IPS DF 4.7 (cell line): ENCODE results near the gene TNFRSF18.
"Not testable (repeated sequence)": the region's sequence is repeated elsewhere in the genome, so short reads cannot be mapped to it uniquely, and the experiment has no call there.

Experiments used
- DNase-seq: peaks from one replicate; pipeline ENCODE4 v3.0.0-alpha.2; 2013; ENCODE audit warnings: low spot score; ENCODE audit errors: extremely low read depth

The TNFRSF18 gene, protein sequence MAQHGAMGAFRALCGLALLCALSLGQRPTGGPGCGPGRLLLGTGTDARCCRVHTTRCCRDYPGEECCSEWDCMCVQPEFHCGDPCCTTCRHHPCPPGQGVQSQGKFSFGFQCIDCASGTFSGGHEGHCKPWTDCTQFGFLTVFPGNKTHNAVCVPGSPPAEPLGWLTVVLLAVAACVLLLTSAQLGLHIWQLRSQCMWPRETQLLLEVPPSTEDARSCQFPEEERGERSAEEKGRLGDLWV

DNA sequence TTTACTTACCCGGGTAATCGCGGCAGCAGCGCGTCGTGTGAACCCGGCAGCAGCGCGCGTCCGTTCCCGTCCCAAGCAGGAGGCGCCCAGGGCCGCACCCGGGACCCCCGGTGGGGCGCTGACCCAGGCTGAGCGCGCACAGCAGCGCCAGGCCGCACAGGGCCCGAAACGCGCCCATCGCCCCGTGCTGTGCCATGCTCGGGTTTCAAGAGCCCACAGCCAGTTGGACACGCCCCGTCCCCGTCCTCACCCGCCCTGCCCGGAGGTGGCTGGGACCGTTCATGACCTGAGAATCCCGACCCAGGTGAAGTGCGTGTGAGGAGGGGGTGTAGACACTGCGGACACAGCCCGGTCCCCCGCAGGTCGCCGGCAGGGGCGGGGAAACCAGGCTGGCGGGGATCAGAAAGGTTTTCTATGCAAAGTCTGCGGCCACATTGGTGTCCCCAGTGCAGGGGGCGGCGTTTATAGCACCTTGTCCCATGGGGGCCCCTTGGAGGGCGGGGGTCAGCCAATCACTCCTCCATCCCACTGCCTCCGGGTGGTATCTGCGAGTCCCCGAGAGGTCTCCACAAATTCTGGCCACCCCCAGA is at the start of gene TNFRSF18:
Gene TNFRSF18, minus strand, starts transcription at position 217 of the 590 bp plus-strand sequence. Its CDS starts 21 bp downstream, at position 196.
- no peak for DNase-seq

DNA sequence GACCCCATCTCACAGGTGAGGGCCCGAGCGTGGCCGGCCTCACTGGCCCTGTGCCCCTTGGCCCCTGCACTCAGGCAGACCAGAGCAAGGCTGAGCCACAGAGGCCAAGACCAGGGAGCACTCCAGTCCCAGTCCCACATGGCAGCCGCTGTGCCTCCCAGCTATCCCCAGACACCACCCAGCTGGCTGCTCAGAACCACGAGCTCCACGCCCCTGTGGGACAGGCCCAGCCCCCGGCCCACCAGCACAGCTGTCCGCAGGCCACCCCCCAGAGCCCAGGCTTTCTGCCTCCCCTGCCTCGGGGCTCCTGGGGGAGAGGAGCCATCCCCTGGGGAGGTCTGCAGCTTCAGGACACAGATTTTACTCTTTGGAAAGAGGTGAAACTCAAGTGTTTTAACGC is 49.2 kb upstream of the TNFRSF18 start:
- no peak for DNase-seq

DNA sequence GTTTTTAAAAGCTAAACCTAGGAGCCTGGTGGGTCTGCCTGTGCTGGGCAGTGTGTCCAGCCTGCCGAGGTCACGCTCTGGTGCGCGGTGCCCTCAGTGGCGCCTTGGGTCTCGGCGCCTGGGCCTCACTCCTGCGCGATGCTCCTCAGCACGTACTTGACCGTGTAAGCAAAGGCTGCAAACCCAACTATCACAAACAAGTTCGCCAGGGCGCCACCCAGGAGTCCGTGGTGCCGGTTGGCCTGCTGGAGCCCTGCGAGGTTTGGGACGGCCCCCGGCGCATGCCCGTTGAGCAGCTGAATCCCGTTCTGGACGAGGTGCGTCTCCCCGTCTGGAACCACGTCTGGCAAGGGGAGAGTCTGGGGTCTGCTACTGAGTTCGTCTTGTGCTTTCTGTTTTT is 48.7 kb upstream of the TNFRSF18 start:
- no peak for DNase-seq

DNA sequence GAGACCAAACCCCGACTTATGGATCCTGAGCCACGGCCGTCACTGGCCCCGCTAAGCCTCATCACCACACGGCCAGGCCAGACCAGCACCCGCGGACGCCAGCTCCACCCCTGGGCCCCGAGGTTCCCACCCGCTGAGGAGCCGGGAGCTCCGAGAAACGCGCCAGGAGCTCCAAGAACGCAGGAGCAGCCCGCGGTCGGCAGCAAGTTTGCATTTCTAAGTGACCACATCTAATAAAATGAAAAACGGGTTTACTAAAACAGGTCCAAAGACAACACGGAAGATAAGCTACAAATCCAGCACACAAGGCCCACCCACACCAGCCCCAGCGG is 48.2 kb upstream of the TNFRSF18 start:
- DNase-seq, result no peak

DNA sequence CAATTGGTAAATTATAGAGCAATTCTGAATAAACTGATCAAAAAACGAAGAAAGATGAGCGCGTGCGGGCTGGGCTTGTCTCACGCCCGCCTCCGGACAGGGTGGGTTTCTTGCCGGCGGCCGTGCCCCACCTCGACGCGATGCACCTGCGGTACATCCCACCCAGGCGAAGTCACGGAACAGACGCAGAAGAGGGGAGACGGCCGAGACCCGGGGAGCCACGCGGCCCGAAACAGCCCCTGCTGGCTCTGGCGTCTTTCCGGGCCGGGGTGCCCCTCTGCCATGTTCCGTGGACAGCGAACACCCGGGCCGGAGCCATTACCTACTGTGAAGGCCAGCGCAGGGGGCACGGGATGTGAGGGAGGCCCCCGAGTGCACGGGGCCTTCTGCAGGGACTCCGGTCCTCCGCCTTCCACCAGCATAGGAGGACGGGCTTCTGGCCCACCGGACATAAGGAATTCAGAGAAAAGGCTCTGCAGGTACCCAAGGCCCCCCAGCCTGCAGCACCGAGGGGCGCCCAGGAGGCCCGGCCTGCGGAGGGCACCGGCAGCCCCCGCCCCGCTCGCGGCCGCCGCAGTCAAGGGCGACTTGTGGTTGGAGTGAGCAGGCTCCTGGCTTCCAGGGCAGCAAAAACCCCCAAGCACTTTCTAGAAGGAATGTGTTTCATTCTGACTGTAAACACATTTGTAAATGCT is 47.7 kb upstream of the TNFRSF18 start:
- no peak for DNase-seq

DNA sequence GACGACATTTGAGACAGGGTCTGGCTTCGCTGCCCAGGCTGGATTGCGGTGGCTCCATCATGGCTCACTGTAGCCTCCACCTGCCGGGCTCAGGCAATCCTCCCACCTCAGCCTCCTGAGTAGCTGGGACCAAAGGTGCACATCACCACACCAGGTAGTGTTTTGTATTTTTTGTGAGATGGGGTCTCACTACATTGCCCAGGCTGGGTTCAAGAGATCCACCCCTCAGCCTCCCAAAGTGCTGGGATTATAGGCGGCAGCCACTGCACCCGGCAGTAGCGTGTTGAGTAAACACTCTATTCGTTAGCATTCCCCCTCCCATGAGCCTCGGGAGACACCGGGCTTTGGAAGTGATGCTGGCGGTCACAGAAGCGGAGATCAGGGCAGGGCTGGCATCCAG is 46.9 kb upstream of the TNFRSF18 start:
- no peak for DNase-seq

DNA sequence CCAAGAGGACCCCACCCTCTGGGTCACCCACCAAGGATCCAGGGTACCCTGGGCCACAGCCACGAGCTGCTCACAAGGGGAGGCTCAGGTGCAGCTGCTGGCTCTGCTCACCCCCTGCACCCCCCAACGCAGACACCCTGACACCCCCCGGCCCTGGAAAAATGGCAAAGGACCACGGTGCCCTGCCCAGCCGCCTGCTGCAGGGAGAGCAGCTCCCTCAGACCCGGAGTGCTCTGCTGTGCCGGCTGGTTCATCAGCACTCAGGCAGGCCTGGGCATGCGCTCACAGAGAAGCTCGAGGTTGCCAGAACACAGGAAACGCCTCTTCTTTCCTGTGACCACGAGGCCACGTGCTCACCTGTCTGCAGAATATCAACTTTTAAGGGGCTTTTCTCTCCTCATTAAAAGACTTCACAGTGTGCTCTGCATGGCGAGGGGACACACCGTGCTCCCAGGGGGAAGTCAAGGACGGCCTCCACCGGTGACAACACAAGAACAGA is 44.4 kb upstream of the TNFRSF18 start:
- no peak for DNase-seq

DNA sequence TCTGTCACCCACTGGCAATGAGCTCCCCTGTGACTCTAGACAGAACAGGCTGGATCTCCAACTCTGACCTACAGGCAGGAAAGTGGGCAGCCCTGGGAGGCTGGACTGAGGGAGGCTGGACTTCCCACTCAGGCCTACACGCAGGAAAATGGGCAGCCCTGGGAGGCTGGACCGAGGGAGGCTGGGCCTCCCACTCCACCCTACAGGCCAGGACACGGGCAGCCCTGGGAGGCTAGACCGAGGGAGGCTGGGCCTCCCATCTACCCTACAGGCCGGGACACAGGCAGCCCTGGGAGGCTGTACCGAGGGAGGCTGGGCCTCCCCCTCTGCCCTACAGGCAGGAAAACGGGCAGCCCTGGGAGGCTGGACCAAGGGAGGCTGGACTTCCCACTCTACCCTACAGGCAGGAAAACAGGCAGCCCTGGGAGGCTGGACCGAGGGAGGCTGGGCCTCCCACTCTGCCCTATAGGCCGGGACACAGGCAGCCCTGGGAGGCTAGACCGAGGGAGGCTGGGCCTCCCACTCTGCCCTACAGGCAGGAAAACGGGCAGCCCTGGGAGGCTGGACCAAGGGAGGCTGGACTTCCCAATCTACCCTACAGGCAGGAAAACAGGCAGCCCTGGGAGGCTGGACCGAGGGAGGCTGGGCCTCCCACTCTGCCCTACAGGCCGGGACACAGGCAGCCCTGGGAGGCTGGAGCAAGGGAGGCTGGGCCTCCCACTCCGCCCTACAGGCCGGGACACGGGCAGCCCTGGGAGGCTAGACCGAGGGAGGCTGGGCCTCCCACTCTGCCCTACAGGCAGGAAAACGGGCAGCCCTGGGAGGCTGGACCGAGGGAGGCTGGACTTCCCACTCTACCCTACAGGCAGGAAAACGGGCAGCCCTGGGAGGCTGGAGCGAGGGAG is 41.9 kb upstream of the TNFRSF18 start:
- not testable (repeated sequence) for DNase-seq

DNA sequence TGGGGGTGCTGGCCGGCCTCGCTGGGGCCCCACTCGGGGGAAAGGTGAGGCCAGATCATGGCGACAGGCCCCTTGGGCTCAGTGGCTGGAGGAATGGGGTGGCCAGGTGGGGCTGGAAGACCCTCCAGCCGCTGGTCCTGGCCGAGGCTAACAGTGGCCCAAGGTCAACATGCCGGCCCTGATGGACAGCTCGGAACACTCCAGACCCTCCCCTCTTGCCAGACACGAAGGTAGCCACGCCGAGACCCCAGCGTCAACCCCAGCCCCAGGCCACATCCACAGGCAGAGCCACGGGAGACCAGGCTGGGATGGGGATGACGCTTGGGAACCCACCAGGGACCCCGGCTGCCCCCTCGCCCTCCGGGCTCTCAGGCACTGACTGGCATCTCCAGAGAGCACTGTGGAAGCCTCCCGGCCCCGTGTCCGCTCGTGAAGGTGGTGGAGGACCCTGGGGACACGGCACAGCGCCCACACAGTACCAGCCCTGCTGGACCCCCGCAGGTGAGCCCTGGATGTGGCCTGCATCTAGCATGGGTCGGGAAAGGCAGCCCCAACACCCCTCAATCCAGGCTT is 41.0 kb upstream of the TNFRSF18 start:
- no peak for DNase-seq

DNA sequence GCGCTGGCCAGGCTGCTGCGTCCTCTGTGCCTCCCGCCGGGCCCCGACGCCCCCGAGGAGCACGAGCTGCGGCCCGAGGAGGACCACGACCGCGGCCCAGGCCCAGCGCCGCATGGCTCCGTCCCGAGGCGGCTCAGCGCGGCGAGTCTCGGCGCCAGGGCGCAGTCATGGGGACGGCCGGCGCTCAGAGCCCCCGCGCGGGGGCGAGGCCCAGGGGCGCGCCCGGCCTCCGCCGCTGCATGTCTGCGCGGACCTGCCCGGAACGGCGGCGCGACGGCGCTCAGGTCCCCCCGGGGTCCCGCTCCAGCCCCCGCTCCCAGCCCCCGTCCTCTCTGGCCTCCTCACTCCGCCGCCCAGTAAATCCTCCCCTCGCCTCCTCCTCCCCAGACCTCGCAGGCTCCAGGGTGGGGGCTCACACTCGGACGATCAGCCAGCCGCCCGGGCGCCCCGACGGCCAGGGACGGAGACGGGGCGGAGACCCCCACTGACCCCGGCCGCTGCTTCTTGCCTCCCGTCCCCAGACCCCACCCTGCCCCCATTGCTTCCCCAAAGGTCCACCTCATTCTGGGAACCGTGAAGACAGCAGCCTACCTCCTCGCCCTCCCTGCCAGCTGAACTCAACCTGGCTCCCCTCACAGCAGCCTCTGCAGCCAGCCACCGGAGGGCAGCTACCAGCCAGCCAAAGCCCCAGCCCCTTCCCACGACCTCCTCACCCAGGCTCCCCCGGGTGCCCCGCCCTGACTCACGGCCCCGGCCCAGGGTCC is 40.4 kb upstream of the TNFRSF18 start, which contains the start of gene C1QTNF12:
Gene C1QTNF12, minus strand, starts transcription at position 146 of the 764 bp plus-strand sequence. Its CDS starts 32 bp downstream, at position 114.
- DNase-seq, result no peak

DNA sequence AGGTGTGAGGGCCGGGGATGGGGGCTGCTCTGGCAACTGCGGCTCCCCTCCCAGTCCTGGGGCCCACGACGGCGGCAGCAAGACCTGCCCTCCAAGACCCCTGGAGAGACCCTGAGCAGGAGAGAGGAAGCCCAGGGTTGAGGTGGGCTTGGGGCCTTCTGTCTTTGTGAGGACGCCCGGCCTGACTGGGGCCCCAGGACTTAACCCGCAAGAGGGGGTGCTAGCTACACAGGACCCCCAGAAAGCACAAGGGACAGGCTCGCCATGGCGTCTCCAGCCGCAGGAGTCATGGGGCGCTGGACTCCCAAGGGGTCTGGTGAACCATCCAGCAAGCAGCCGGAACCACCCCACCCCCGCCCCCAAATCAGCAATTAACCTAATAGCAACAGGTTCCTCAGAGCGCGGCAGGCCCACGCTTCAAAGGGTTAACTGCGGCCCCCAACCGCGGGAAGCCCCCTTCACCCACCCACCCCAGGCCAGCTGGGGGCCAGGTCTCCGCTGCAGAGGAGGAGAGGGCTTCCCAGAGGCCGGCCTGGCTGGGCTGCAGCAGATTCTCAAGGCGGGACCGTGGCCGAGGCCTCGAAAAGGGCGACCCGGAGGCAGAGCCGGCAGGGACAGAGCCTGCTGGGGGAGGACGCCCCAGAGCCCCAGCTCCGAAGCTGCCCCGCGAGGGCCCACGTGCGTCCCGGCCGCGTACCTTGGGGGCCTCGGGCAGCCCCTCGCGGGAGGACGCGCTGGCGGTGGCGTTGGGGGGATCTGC is 39.6 kb upstream of the TNFRSF18 start:
- DNase-seq, result no peak

DNA sequence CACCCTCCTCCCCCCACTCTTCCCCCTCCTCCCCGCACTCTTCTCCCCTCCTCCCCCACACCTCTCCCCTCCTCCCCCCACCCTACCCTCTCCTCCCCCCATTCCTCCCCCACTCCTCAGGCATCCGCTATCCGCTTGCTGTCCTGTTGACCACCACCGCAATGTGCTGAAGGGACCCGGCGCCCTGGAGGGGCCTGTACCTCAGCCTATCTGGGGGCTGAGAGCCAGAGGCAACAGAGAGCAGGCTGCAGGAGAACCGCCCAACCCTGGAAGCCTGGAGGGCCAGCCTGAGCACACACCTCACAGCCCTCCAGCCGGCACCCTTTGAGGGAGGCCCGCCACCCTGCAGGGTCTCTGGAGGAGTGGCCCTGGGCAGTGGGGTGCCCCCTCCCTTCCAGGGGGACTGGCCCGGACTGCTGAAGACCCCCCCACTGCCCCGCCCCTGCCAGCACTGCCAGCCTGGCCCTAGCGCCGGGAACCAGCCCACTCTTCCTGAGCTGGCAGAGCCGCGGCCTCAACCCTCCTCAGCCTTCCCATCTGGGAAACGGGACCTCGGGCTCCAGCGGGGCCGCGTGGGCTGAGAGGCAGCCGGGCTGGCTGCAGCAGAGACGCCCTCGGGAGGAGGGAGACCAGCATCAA is 38.9 kb upstream of the TNFRSF18 start:
- no peak for DNase-seq

DNA sequence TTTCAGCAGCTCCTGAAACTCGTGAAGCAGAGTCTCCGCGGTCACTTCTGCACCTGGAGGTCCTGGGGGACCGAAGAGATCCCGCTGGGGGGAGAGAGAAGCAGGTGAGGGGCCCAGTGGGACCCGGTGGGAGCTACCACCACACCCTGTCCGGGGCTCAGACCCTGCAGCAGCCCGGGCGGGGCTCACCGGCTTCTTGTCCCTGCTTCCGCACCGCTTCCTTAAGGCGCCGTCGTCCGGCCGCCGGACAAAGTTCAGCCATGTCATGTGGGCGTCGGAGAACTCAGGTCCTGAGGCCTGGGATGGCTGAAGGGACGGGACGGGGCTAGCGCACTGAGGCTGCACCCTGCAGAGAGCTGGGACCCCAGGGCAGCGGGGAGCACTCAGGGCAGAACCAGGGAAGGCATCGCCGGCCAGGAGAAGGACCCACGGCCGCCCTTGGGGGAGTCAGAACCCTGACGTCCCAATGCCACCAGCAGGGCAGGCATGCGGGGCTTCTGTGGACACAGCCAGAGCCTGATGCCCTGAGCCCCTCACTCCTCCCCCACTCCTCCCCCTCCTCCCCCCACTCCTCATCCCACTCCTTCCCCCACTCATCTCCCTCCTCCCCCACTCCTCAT is 37.9 kb upstream of the TNFRSF18 start:
- DNase-seq, result no peak

DNA sequence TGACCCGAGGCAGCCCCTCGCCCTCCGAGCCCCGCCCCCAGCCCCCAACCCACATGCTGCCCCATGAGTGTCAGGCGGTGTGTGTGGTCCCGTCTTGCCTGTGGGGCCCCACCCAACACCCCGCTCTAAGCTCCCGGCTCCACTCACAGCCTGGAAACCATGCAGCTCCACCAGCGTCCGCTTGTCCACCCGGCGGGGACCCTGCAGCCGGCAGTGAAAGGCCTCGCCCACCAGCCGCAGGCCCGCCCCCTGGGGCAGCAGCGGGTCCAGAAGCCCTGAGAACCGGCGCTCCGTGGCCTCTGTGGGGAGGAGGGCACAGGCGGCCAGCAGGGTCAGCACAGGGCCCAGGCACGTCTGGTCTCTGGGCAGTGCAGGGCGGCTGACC is 37.4 kb upstream of the TNFRSF18 start:
- no peak for DNase-seq

DNA sequence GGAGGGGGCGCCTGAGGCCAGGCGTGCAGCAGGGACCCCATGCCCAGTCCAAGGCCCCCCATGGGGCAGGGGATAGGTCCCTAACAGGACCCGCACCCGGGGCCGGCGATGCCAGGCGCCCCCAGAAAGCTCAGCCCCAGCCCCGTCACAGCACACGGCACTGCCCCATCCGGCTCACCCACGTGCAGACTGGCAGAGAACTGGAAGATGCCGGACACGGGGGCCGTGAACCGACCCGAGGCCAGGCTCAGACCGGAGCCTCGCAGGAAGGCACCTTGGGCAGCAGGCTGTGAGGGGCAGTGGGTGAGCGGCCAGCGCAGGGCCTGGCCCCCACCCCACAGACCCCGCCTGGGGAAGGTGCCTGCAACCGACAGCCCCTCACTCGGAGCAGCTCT is 36.9 kb upstream of the TNFRSF18 start:
- no peak for DNase-seq

DNA sequence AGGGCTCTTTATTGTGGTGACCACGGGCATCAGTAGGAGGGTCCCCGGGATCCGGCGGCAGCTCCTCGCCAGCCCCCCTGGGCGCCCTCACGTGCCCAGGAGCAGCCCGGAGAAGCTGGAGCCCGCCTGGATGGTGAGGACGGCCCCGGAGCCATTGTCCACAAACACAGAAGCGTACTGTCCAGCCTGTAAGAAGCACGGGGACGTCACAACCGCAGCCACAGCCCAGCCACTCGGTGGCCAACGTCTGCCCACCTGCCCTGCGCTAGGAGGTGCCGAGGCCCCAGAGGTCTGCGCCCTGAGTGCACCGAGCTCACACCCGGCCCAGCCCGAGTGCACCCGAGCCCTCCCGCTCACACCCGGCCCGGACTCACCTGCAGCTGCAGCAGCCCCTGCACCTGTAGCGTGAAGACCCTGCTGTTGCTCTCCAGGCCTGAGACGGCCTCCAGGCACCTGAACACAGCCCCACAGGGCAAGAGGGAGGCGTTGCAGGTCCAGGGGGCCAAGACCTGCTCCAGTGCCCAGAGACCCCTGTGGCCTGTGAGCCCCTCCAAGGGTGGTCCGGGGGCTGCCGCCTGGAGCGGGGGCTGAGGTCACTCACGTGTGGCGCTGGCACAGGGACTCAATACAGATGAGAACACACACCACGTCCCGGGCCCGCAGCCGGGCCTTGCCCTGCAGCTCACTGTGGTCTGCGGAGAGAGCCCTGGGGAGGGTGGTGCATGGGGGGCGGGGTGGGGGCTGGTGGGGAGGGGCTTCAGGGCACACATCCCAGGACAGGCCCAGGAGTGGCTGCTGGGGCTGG is 36.3 kb upstream of the TNFRSF18 start:
- no peak for DNase-seq

DNA sequence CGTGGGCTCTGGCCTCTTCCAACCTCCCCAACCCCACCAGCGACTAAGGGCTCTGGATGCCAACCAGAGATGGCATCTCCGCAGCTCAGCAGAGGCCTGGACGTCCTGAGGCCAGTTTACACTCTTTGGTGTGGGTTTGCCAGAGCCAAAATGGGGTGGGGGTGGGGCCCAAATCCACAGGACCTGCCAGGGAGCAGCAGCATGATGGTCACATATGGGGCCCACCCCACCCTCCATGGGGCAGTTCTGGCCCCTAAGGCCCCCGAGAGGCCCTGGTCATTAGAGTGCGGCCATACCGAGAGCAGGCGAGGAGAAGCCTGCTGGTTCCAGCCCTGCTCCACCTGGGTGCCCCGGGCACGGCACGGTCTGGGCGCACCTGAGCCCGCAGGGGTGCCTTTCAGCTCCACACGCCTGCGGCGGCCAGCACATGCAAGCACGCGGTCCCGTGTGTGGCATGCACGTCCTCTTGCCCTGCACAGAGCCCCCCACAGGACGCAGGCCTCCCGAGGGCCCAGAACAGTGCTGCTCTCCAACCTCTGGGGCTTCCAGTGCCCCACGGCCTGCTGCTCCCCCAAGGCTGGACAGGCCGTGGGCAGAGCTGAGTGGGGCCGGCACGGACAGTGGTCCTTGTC is 35.3 kb upstream of the TNFRSF18 start:
- DNase-seq, result no peak
